Measurements from ENCODE around the gene GNAO1. TPM values are rescaled to one million over a fixed set of nuclear protein-coding genes. Genes with fewer than 3 reads are reported as not detected.

The GNAO1 gene
- polyA plus RNA-seq, 1 of the 3 experiments (the other 2 are of a cell fraction), result 0.30 TPM

GRCh38 chr16:56195151-56195550, 3.9 kb downstream of the GNAO1 start:
- Histone ChIP-seq H3K4me1 (ENCODE audit: control insufficient read depth in 1 of 2, insufficient read depth in 2 of 2, low read depth in 1 of 2, low read length in 1 of 2) (peaks cover 0 to 15% of the 10 kb centered on the region in 2 experiments; a peak in 2 of 4 replicates), H4K20me1 (ENCODE audit: insufficient read depth) (no peaks in the 10 kb centered on the region), H3K9ac (no peak overlapping the region), H3K4me2 (no peak overlapping the region), H3K79me2 (ENCODE audit: insufficient read depth) (no peaks in the 10 kb centered on the region), H3K36me3 (replicated peaks in 1 of 2; ENCODE audit: control insufficient read depth in 1 of 2, insufficient read depth in 2 of 2, low read length in 1 of 2) (no peaks in the 10 kb centered on the region), H3K27me3 (ENCODE audit: insufficient read depth) (peaks cover 43% of the 10 kb centered on the region), H3K4me3 (ENCODE audit: low read depth in 2 of 2, low read length in 1 of 2) (no peak overlapping the region), H3F3A (replicated peaks; ENCODE audit: insufficient read depth) (peaks cover 3% of the 10 kb centered on the region), H3K27ac (ENCODE audit: low read depth in 2 of 2, low read length in 1 of 2) (no peak overlapping the region; a peak in 1 of 4 replicates), H2AFZ (ENCODE audit: low read depth) (no peak overlapping the region), H3K9me3 (no peaks in the 10 kb centered on the region), H3K9me2 (no peaks in the 10 kb centered on the region)
- TF ChIP-seq EP300 (IDR thresholded peaks at IDR 0.05; ENCODE audit: borderline replicate concordance in 1 of 2, low read depth in 1 of 2, low read length in 1 of 2), result no peak
- no peak for TF ChIP-seq TEAD4 (IDR thresholded peaks at IDR 0.05; ENCODE audit: borderline replicate concordance, insufficient read depth)
- no peak for TF ChIP-seq TCF12 (IDR thresholded peaks at IDR 0.05)
- TF ChIP-seq ELF1 (IDR thresholded peaks at IDR 0.05), result no peak
- no peak for TF ChIP-seq RXRA (IDR thresholded peaks at IDR 0.05; ENCODE audit: borderline replicate concordance, low read depth)
- no peak for TF ChIP-seq GABPA (IDR thresholded peaks at IDR 0.05; ENCODE audit: low read depth)
- no peak for TF ChIP-seq RAD21 (IDR thresholded peaks at IDR 0.05; ENCODE audit: low read length)
- CTCF ChIA-PET, result interaction anchor here (2.1 to 2.6 kb wide), 2 partner anchors 31 to 123 kb away, joined by 4 to 9 read pairs; no protein-coding TSS in a partner anchor
- POLR2A ChIA-PET, result interaction anchor here (0.7 kb wide), 1 partner anchor 70 kb away, joined by 4 read pairs; no protein-coding TSS in a partner anchor
- no peak for DNase-seq
- WGBS (ENCODE audit: low lambda C conversion rate), result 38% methylated on average over 2 of the region's 2 CpGs

- no peaks in the 10 kb centered on the region for H3K9me2 ChIP-seq
- no peaks in the 10 kb centered on the region for H3K9me3 ChIP-seq
- no peak overlapping the region for H3K27ac ChIP-seq (ENCODE audit: low read depth in 2 of 2, low read length in 1 of 2)
- no peaks in the 10 kb centered on the region for H4K20me1 ChIP-seq (ENCODE audit: insufficient read depth)
- no peaks in the 10 kb centered on the region for H3F3A ChIP-seq (replicated peaks; ENCODE audit: insufficient read depth)
- 40% methylated on average over 5 of the region's 5 CpGs for WGBS (ENCODE audit: low lambda C conversion rate)
- POLR2A ChIA-PET, result no interaction called here
- CTCF ChIA-PET, result interaction anchor here (2.7 kb wide), 1 partner anchor 122 kb away, joined by 13 read pairs; no protein-coding TSS in a partner anchor
- H3K4me3 ChIP-seq (ENCODE audit: low read depth in 2 of 2, low read length in 1 of 2), result no peak overlapping the region
- no peak overlapping the region for H3K9ac ChIP-seq
- peaks cover 35% of the 10 kb centered on the region for H3K27me3 ChIP-seq (ENCODE audit: insufficient read depth)
- no peak overlapping the region for H3K4me2 ChIP-seq
- no peaks in the 10 kb centered on the region for H3K79me2 ChIP-seq (ENCODE audit: insufficient read depth)
- no peak overlapping the region for H2AFZ ChIP-seq (ENCODE audit: low read depth)
- no peaks in the 10 kb centered on the region for H3K36me3 ChIP-seq (replicated peaks in 1 of 2; ENCODE audit: control insufficient read depth in 1 of 2, insufficient read depth in 2 of 2, low read length in 1 of 2)
- peaks cover 0 to 11% of the 10 kb centered on the region in 2 experiments; a peak in 2 of 4 replicates for H3K4me1 ChIP-seq (ENCODE audit: control insufficient read depth in 1 of 2, insufficient read depth in 2 of 2, low read depth in 1 of 2, low read length in 1 of 2)
- no peak for DNase-seq
- no peak for TF ChIP-seq TAF1 (IDR thresholded peaks at IDR 0.05; ENCODE audit: borderline replicate concordance, low read depth, low read length)
- no peak for TF ChIP-seq GATA2 (CRISPR knock-in tag; IDR thresholded peaks at IDR 0.05)
- no peak for TF ChIP-seq GABPA (IDR thresholded peaks at IDR 0.05; ENCODE audit: low read depth)
- no peak for TF ChIP-seq EZH2phosphoT487 (IDR thresholded peaks at IDR 0.05; ENCODE audit: borderline replicate concordance, low read depth)
- no peak for TF ChIP-seq RFX5 (IDR thresholded peaks at IDR 0.05; ENCODE audit: low read length)
- TF ChIP-seq FOSL2 (IDR thresholded peaks at IDR 0.05; ENCODE audit: borderline replicate concordance, low read depth), result no peak
- no peak for TF ChIP-seq YY1 (IDR thresholded peaks at IDR 0.05; ENCODE audit: low read depth)
- TF ChIP-seq SMC3 (IDR thresholded peaks at IDR 0.05; ENCODE audit: low read depth, low read length), result no peak
- no peak for TF ChIP-seq FOXM1 (IDR thresholded peaks at IDR 0.05; ENCODE audit: low read depth)
- TF ChIP-seq MAX (IDR thresholded peaks at IDR 0.05; ENCODE audit: low read depth), result no peak
- no peak for TF ChIP-seq RCOR1 (IDR thresholded peaks at IDR 0.05; ENCODE audit: low read length)
- no peak for TF ChIP-seq RAD21 (IDR thresholded peaks at IDR 0.05; ENCODE audit: low read length)
- no peak for TF ChIP-seq RXRA (IDR thresholded peaks at IDR 0.05; ENCODE audit: borderline replicate concordance, low read depth)
- no peak for TF ChIP-seq NFIC (IDR thresholded peaks at IDR 0.05; ENCODE audit: borderline replicate concordance)
- no peak for TF ChIP-seq PBX3 (IDR thresholded peaks at IDR 0.05)
- TF ChIP-seq JUND (IDR thresholded peaks at IDR 0.05), result no peak
- no peak for TF ChIP-seq IRF3 (IDR thresholded peaks at IDR 0.05; ENCODE audit: low read depth, low read length)
- TF ChIP-seq TEAD4 (IDR thresholded peaks at IDR 0.05; ENCODE audit: borderline replicate concordance, insufficient read depth), result no peak
- no peak for TF ChIP-seq CTCF (IDR thresholded peaks at IDR 0.05)
Observed at GRCh38 chr16:56196381-56196780, 5.1 kb downstream of the GNAO1 start.
